ENCODE results near the gene SLC23A3.
A peak's percentile ranks its signal among the peaks of the same experiment; 100 is the strongest.

GRCh38 chr2:219160186-219161017, 9.4 kb downstream of the SLC23A3 start, which contains the start of gene NHEJ1:
- TF ChIP-seq CTCF (IDR thresholded peaks at IDR 0.05) (peak in 1 of 3 donors; percentile 96), POLR2A (IDR thresholded peaks at IDR 0.05) (no peak)

All from lower leg skin (tissue), 3 donors.